ENCODE results near the gene DNAH9.

Gene DNAH9

DNA sequence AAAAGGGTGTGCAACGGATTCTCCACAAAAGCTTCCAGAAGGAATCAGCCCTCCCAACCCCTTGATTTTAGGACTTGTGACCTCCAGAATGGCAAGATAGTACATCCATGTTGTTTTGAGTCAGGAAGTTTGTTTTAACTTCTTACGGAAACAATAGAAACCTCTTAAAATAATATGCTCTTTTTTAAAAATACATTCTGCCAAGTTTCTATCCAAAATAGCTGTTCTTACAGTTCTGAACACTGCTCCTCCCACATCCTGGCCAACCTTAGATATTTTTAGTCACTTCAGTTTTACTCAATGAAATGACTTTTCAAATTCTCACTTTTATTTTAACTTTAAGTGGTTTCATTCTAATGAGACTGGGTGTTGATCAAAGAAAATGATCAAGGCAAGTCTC, 242.6 kb downstream of the DNAH9 start:
- no peak for DNase-seq (ENCODE audit: low read depth)

DNA sequence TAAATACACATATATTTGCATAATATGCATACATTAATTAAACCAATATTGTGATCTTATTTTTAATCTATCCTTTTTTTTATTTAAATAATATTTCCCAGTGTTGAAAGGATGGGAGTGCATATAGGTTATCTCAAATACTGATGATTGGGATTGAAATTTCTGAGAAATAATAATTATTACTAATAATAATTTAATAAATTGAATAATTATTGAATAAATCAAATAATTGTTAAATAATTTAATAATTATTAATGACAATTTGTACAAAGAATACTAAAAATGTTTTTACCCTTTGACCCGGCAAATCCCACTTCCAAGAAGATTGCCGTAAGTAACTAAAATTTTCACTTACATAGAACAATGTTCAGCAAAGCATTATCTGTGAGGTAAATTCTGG, 250.1 kb downstream of the DNAH9 start:
- no peak for DNase-seq (ENCODE audit: low read depth)

DNA sequence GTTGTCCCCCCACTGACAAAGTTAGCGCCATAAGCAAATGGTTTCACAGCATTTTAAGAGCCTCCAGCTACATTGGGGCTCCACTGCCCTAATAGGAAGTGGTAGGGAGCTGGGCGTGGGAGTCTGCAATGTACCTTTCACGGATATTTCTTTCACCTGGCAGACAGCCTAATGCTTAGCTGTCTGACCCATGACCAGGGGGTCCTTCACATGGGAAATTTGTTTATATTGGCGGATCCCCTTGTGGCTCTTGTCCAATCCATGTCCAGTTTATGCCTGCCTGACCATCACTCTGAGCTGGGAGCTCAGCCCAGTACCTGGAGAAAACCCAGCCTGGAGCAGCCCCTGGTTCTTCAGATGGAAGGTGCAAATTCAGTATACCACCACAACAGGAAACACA, 254.0 kb downstream of the DNAH9 start:
- no peak for DNase-seq (ENCODE audit: low read depth)

DNA sequence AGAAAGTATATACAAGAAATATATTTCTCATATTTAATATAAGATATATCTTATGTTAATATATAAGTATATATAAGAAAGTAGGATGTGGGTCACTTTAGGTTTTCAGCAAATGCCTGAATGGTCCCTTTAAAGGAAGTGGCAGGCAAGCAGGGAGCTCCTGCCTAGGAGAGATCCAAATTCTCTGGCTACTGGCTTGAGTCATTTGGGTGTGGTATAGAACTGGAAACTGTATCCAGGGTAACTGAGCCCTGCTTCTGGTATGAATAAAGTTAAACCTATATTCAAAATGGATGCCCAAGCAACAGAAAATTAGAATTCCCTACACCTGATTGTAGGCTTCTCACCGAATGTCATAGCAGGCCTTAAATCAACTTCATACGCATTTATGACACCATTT, 254.6 kb downstream of the DNAH9 start:
- DNase-seq (ENCODE audit: low read depth): no peak

DNA sequence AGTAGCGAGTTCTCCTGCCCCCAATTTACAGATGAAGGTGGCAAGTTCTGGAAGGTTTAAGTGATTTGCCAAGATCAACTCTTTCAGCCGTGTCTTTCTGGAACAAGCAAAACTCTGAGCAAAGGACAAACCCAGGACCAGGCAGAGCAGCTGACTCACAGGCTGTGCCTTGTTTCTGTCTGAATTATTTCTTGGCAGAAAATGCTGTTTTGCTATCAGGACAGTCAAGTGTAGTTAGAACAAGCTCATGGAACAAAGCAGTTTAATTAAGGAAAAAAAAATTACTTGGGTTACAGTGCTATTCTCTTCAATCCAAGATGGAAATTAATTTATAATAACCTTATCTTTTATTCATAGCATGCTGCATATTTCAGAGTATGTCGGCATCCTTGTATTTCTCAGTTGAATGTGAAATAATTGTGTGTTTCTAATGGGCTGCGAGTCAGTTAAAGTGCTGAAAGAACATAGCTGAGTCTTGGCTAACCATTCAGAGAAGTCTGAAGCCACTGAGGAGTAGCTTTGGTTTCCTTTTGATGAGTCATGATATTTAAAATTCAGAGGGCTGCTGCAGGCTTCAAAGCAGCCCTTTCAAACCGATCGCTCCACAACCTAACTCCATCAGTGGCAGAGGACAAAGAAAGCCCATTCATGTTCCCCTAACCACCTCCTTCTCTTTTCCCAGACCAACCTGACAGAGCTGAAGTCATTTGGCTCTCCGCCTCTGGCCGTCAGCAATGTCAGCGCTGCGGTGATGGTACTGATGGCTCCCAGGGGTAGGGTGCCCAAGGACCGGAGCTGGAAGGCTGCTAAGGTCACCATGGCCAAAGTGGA, 255.3 kb downstream of the DNAH9 start:
- DNase-seq (ENCODE audit: low read depth): no peak

DNA sequence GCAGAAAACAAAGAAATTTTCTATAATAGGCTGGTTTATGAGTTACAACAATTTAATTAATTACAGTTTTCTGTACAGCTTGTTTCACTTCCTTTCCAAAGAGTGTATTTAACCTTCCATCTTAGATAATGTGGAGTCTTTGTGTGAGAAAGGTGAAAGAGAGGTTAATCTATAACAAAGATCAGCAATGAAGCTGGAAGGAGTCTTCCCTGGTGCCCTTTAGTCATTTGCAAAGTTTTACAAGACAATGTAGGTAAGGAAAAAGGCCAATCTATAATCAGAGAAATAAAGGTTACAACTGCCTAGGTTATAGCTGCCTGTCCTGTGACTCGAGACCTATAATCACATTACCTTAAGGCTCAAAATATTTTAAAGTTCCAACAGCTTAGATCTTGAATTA, 257.0 kb downstream of the DNAH9 start:
- DNase-seq (ENCODE audit: low read depth): no peak

DNA sequence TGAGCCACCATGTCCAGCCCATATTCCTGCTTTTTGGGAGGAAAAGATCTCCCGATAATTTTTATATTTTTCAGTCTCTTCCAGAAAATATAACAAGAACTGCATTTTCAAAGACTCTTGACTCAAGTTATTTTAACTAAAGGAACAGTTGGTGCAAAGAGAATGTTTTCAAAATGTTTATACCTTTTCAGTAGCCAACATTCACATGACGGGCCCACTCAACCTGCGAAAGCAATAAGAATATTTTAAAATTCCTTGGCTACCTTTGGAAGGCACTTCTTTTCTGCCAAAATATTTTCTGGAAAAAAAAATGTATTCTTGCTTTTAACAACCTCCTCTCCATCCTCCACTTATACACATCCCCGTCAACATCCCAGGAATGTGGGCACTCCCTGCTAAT, 258.7 kb downstream of the DNAH9 start:
- no peak for DNase-seq (ENCODE audit: low read depth)

DNA sequence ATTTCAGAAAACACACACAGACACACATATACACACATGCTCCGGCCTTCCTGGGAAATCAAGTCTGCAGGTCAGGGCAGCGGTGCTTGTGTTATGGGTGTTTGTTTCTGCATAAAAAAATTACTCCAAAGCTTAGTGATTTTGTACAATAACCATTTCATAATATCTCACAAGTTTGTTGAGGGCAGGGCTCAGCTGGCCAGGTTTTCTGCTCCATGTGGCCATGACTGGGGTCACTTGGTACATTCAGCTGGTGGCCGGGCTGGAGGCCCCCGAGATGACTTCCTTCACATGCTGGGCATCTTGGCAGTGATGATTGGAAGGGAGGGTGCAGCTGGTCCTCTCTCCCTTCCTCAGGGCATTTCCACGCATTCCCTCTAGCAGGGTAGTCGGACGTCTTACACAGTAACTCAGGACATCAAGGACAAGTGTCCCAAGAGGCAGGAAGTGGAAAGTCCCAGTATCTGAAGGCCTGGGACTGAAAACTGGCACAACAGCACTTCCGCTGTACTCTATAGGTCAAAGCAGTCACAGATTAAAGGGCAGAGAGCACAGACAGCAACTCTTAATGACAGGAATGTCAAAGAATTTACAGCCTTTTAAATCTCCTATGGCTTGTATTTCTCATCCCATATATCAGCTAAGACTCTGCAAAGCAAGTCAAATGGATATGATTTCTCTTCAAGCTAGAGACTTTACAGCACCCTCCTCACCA, 271.6 kb downstream of the DNAH9 start:
- DNase-seq (ENCODE audit: low read depth): no peak

DNA sequence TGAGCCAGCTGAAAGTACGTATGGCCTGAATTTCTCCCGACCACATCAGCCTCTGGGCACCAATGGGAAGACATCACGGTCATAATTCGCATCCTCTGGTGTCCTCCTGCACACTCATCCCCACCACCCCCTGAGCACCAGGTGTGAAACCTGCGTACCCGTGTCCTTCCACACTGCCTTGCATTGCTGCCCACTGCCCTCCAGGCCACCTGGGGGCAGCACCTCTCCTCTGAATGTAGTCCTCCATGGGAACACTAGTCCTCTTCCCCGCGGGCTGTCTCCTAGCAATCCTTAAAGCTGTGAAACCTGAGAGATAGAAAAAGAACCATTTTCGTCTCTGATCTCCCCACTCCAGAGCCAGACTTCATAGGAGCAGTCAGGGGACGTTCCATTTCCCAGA, 273.5 kb downstream of the DNAH9 start:
- DNase-seq (ENCODE audit: low read depth): no peak

DNA sequence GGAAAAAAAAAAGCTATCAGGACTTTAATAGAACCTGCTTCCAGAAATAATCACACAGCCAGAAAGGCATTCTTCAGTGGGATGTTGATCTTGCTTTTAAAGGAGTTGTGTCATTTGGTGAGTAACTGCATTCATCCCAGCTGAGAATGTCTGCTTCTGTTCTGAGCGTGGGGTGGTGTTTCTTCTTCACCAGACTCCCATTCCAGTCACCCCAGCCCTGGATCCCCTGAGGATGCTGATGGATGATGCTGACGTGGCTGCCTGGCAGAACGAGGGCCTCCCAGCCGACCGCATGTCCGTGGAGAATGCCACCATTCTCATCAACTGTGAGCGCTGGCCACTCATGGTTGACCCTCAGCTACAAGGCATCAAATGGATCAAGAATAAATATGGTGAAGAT, 276.5 kb downstream of the DNAH9 start:
- no peak for DNase-seq (ENCODE audit: low read depth)

DNA sequence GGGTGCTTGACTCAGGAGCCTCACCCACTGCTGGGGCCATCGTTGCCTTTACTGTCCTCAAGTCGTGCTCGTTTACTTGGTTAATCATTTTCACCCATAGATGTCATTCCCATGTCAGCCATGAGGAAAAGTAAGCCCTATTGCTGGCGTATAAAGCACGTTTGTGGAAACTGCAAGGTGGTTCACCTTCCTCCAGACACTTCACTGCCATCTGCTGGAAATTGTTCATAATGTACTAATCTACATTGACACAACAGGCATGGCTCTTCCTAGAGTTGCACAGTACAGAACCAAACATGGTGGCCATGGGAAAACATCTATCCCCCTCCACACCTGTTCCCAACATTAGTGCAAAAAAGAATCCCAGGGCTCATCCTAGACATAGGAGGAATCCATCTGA, 282.4 kb downstream of the DNAH9 start:
- no peak for DNase-seq (ENCODE audit: low read depth)

DNA sequence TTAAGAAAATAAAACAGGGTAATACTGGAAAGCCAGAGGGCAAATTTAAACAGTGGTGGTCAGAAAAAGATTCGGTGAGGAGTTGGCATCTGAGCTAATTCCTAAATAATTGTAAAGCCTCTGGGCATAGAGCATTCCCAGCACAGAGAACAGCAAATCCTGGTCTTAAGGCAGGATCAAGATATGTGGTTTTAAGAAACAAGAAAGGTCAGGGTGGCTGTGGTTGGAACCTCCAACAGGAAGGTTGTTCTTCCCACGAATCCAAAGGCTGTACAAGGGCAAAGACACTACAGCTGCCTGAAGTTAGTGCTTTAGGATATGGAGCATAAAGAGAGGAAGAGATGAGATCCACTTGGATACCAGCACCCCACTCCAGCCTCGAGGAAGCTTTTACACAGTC, 284.4 kb downstream of the DNAH9 start:
- no peak for DNase-seq (ENCODE audit: low read depth)

DNA sequence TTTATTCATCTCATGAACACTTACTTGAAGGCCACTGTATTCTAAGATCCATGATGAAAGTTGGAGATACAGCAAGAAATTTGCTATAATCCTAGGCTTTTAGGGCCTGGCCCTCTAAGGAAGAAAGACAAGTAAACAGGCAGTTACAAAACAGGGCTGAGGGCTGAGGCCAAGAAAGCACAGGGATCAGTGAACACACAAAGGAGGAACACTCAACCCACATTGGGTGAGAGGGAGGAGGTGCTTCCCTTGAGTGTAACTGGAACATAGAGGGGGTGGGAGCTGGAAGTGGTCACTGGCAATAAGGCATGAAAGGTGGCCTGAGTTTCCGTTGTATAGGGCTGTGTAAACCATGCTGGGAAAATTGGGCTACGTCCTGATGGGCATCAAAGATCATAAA, 286.8 kb downstream of the DNAH9 start:
- DNase-seq (ENCODE audit: low read depth): no peak

DNA sequence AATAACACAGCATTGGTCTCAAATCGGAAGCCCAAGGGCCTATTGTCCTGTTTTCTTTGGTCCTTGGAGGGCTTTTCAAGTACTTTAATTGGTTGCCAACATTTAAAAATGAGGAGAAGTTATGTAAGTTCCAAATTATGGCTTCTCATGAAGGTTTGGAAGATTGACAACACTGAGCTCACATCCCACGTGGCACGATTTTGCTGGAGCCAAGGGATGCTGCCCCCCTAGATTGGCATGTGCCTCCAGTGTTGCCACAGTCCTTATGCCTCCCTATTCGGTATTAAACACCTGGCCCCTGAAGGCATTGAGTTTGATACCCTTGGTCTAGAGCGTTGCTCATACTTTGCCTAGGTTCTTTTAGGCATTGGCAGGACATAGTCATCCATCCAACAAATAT, 291.0 kb downstream of the DNAH9 start:
- DNase-seq (ENCODE audit: low read depth): no peak

DNA sequence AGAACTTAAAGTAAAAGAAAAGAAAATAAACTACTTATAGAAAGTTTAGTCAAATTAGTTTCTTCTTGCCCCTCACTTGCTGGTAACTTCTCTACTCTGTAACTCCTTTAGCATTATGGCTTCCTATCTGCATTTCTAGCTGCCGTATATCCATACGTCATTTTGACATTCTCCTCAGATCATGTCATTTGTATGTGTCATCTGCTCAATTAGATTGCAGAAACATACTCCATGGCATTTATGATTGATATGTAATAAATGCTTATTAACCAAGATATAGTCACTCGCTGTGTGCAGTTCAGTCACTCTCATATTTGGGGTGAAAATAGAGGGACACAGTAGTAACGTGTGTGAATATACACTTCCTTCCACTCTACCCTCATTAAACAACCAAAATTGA, 295.6 kb downstream of the DNAH9 start:
- no peak for DNase-seq (ENCODE audit: low read depth)

DNA sequence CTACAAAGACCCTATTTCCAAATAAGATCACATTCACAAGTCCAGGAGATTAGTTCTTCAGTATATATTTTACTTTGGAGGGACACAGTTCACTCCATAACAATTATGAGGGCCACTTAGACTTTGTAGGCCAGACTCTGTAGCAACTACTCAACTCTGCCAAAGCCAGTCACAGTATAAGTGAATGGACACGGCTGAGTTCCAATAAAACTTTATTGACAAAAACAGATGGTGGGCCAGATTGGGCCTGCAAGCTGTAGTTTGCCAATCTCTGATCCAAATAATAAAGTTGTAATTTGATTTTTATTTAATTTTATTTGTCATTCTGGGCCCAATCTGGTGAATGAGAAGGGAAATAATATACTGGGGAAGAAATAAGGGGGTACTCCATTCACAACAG, 297.9 kb downstream of the DNAH9 start:
- no peak for DNase-seq (ENCODE audit: low read depth)

DNA sequence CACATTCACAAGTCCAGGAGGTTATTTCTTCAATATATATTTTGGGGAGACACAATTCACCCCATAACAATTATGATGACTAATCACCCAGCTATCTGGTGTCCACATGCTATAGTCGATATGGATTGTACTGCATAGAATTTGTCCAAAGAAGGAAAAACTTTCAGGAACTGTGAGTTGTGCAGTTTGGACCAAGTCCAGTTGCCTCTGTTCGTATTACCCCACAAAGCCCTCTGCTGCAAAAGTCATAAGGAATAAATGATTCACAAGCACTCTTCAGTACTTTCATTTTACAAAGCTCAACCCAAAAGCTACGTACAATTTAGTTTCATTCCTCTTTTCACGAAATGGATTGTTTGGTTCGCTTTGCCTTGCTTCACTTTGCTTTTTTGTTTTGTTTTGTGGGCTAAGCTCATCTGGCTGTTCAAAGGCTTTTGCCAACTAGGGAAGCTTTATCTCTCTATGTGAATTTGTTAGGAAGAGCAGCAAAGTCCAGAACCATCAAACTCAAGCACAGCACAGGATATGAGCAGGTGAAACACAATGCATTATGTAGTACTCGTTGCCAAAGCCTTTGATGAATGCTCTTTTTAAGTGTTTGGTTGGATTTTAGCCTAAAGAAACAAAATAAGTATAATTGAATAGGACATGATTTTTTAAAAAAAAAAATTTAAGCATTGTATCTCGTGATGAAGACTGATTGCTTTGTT, 300.4 kb downstream of the DNAH9 start:
- DNase-seq (ENCODE audit: low read depth): no peak

DNA sequence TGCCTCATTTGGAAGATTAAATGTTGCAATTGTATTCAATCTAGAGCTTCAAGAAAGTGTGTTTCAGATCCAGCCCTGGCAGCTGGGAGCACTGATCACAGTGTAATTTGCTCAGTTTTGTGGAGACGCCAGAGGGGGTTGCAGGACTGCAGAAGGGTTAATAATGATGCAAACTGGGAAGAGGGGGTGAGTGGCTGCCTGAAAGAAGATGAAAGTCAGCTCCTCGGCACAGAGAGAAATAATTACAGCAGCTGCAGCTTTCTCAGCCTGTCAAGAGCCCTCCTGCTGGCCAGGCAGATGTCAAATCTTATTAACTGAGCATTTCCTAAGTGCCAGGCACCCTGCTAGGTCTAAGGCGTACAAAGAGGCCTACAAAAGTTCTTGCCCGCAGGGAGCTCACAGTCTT, 301.3 kb downstream of the DNAH9 start:
- DNase-seq (ENCODE audit: low read depth): no peak

DNA sequence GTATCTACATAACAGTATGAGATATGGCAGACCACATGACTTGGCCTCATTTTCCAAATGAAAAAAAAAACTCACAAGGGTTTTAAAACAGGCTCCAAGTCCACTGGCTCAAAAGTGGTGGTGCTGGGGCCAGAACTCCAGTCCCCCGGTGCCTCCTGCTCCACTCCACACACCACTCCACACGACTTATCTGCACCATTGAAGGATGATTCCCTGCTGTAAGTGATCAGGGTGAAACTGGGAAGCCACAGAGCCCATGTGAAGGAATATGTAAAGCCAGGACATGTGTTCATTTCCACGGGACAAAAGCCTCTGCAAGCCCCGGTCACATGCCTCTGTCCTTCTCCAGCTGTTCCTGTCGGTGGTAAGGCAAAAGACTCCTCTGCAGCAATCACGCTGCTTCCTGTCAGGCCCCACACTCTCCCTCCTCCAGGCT, 301.8 kb downstream of the DNAH9 start:
- no peak for DNase-seq (ENCODE audit: low read depth)

DNA sequence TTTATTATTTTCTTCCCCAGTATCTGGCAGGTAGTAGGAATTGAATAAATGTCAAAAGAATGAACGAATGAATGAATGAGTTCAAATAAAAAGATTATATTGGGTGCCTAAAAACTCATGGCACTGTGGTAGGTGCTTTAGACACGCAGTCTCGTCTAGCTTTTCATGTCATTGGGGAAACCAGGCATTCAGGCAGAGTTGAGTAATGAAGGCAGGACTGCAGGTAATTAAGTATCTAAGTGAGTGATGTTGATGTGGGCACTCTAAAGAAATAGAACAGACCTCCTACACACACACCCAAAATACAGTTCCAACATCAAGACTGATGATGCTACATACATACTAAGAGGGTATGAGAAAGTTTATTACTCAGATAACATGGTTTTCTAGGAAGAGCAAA, 302.4 kb downstream of the DNAH9 start:
- DNase-seq (ENCODE audit: low read depth): no peak

DNA sequence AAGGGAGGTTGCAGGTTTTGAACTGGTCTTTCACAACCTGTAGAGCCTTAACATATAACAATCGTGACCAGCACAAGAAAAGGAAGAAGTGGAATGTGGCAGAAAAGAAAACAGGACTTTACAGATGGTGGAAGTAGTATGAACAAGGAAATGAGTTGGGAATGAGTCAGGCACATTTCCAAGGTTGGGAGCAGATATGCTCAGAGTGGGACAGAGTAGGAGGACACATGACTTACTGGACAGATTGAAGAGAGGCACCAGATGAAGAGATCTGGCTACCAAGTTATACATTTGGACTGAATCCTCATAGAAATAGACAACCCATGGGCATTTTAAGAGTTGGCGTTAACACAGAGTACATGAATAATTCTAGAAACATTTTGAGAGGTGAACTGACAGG, 303.7 kb downstream of the DNAH9 start:
- DNase-seq (ENCODE audit: low read depth): no peak

DNA sequence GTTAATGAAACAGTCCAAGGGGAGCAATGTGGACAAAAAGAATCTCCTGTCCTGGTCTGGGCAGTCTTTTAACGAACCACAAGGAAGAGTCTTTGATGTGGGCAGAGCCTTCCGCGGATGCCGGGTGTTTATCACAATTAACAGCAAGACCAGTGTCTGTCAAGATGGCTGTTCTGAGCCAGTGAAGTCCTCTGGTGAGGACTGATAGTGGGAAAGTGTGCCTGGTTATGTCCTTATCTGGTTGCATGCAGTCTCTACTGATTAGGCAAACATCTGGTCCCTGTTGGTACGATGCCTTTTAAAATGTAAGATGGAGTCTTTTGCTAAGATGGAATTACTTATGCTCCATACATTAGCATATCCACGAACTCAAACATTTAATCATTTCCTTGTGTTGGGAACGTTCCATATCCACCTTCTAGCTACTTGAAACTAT, 310.5 kb downstream of the DNAH9 start:
- DNase-seq (ENCODE audit: low read depth): no peak

DNA sequence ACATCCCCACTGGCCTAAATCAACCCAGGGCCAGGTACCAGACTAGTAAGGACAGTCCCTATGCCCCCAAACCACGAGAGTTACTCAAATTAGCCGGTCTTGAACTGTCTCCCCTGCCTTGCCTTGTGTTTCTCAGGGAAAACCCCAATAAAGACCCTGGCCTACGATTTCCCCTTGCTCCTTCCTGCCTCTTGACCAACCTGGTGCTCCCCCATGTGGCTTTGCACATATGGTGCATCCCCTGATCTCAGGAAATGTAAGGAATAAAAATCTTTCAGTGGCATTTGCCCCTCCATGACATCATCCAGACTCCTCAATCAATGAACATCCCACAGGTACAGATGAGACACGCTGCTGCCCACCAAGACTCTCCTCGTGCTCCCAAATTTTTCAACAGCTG, 311.1 kb downstream of the DNAH9 start:
- no peak for DNase-seq (ENCODE audit: low read depth)

Measured in activated T-helper 9 cell treated with anti-CD3 and anti-CD28 coated beads, Interleukin-2, amount 50 U/mL, for 16 hours (primary cell).